HG02970 (cell line): ENCODE data around the gene ZNF689.
"Not testable (repeated sequence)": the region's sequence is repeated elsewhere in the genome, so short reads cannot be mapped to it uniquely, and the experiment has no call there.

Source experiments
- ATAC-seq: cut with Tn5 transposase; IDR thresholded peaks from one replicate; pipeline ENCODE4 v1.9.1; 2021; ENCODE audit warnings: mild to moderate bottlenecking, moderate library complexity, moderate number of reproducible peaks; ENCODE audit not compliant: unreplicated experiment, low FRiP score

Gene ZNF689

DNA sequence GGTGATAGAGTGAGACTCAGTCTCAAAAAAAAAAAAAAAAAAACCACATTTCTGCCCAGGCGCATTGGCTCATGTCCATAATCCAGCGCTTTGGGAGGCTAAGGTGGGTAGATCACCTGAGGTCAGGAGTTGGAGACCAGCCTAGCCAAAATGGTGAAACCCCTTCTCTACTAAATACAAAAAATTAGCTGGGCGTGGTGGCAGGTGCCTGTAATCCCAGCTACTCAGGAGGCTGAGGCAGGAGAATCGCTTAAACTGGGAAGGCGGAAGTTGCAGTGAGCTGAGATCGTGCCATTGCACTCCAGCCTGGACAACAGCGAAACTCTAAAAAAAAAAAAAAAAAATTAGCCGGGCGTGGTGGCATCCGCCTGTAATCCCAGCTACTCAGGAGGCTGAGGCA is 26.9 kb upstream of the ZNF689 start:
- not testable (repeated sequence) for ATAC-seq

DNA sequence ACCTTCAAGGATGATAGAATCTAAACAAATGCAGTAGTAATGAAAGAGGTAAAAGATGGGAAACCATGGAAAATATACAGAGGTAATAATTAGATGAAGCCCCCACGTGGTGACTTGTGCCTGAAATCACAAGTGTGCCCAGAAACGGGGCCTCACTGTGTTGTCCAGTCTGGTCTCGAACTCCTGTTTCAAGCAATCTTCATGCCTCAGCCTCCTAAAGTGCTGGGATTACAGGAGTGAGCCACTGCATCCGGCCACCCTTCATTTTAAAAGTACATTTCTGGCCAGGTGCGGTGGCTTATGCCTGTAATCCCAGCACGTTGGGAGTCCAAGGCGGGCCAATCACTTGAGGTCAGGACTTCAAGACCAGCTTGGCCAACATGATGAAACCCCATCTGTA is 26.4 kb upstream of the ZNF689 start:
- no peak for ATAC-seq

DNA sequence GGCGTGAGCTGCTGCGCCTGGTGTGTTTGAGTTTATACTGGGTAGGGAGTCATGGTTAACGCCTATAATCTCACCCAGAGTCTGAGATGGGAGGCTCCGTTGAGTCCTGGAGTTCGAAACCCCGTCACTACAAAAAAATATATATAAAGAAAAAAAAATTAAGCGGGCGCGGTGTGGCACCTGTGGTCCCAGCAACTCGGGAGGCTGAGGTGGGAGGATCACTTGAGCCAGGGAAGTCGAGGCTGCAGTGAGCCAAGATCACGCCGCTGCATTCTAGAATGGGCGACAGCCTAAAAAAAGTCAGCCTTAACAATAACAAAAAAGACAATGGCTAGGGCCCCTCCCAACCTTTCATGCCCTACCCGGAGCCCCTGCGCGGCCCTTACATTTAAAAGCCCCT is 23.3 kb upstream of the ZNF689 start:
- no peak for ATAC-seq

DNA sequence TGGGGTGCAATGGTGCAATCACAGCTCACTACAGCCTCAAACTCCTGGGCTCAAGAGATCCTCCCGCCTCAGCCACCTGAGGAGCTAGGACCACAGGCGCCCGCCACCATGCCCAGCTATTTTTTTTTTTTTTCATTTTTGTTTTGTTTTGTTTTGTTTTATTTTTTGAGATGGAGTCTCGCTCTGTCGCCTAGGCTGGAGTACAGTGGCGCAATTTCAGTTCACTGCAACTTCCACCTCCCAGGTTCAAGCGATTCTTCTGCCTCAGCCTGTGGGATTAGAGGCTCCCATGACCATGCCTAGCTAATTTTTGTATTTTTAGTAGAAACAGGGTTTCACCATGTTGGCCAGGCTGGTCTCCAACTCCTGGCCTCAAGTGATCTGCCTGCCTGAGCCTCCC is 22.3 kb upstream of the ZNF689 start:
- ATAC-seq: not testable (repeated sequence)

DNA sequence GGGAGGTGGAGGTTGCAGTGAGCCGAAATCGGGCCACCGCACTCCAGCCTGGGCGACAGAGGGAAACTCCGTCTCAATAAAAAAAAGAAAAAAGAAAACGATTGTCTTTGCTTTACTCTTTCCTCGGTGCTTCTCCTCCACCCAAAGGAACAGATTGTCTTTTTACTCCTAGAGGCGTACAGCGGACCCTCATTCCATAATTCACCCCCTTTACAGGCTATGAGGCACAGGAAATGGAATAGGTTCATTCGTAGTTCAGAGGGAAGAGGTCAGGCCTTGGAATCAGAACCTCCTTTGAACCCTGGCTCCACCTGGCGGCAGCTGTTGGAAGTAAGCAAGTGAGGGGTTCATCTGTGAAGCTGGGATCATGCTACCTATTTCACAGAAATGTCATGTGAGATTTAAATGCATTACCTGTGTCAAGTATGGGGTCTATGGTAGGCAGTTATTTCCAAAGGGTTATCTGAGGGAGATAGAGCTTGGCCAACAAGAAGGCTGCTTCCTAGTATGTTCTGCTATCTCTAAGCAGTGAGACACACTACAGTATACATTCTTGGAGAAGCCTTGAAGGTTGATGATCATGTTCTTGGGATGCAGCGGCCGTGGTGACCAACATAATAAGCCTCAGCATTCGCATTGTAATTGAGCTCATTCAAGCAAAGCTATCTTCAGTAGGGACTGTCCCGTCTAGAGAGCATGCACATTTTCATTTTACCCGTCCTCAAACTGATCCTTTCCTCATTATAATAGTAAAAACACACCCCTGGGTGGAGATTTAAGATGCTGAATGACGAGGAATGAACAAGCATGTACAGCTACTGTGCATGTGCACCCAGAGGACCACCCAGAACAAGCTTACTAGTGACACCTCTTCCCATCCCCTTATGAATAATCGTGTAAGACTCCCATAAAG is 18.7 kb upstream of the ZNF689 start:
- ATAC-seq: no peak

DNA sequence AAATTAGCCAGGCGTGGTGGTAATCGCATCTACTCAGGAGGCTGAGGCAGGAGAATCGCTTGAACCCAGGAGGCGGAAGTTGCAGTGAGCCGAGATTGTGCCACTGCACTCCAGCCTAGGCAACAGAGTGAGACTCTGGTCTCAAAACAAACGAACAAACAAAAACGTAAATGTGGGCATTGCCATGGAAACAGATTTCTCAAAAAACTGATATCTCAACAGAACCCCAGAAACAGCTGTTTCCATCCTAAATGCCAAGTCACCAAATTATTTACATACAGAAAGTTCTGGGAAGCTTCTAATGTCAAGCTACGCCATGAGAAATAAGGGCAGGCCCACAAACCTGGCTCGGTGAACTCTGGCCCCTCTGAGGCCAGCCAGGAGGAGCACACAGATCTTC is 16.0 kb upstream of the ZNF689 start:
- ATAC-seq: no peak

DNA sequence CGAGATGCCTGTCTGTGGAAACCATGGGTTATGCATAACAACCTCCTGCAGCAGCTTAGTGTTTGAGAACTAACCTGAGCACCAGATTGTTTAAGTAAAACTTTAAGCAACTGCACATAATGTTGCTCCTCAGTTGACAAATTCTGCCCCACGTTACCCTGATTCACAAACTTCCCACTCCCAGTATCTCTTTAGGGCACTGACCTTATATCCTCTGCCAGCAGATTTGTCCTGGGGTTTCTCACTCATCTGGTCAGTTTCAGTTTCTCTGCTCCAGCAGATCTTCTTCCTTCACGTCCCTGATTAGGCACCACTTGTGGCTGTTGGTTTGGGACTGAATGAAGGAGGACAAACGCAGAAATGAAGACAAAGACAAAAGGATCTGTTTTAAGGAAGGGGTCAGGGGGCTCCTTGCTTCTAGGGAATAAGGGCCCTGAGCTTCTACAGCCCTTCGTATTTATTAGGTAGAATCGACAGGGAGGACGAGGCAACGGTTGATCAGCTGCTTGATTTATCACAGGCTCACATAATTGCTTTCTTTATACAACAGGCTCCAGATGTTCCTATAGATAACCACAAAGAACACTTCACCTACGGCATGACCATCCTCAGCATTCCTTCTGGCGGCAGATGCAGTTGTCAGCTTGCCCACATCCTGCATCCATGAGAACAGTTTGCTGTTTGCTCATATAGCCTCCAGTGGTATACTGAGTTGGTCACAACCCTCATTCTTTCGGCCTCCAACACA is 13.5 kb upstream of the ZNF689 start:
- ATAC-seq: no peak

DNA sequence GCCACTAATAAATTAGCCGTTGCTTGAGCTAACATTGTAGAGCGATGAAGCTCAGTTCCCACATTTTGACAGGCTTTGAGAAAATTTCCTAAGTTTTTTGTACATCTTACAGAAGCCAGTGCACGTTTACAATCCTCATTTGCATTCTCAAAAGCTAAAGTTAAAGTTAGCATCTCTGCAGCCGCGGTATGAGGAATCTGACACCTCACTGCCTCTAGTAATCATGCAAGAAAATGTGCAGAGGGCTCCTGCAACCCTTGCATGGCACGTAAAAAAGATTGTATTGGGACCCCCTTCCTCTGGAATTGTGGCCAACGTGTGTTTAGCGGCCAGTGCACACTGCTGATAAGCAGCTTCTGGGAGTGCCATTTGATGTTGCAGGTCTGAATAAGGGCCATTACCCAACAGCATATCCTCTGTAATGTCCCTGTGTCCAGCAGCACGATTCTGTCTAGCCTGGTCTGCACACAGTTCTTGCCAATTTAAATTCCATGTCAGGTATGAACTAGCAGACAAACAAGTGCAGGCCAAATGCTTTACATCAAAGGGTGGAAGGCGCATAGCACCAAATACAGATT is 12.4 kb upstream of the ZNF689 start:
- ATAC-seq: no peak

DNA sequence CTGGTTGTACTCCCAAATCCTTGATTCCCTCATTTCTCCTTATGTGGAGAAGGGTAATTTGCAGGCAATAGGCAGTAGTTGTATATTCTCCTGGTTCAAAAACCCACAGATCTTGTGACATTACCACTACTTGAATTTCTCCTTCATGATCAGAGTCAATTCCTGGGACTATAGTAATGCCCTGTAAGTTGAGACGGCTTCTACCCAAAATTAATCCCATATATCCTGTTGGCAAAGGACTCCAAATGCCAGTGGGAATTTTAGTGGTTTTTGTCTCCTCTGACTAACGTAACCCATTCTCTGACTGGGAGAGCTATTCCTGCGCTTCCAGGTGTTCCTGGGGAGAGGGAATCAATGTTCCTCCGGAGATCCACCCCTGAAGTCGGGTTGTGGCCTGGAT is 11.6 kb upstream of the ZNF689 start:
- ATAC-seq: no peak

DNA sequence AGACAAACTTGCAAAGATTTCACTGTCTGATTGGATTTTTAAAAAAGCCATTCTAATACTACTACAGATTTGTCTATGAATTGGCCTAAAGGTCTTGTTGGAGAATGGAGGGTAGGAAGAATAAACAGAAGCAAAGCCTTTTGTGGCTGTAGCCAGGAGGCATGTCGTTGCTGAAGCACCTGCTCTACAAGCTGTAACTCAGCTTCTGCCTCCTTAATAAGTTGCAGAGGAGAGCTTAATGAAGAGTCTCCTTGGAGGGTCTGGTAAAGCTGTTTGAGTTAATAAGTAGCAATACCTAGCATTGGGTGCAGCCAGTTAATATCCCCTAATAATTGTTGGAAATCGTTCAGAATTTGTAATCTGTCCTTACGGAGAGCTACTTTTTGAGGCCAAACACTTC is 10.0 kb upstream of the ZNF689 start:
- ATAC-seq: no peak

DNA sequence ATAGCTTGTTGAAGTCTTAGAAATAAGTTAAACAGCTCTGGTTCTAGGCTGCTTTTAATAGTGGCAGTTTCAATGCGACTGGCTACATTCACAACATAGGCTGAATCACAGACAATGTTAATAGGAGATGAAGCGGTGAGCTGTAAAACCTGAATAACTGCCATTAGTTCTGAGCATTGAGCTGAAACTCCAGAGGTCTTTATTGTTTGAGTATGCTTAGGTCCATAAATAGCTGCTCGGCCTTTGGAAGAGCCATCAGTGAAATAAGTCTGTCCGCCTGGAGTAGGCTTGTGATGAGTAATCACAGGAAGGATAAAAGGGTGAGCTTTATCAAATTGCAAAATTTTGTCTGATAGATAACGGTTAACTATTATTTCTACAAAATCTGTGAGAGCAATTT is 9.4 kb upstream of the ZNF689 start:
- no peak for ATAC-seq

DNA sequence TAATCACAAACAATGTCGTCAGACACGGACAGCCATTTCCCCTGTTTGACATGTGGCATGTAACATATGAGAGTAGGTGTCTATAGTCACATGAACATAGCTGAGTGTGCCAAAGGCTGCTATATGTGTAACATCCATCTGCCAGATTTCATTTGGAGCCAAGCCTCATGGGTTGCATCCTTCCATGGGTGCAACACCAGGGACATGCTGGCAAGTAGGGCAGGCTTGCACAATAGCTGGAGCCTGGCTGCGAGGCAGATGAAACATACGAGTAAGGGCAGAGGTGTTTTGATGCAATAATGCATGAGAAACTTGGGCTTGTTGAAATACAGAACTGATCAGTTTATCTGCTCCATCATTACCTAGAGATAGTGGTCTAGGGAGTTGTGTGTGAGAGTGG is 9.0 kb upstream of the ZNF689 start:
- ATAC-seq: no peak

DNA sequence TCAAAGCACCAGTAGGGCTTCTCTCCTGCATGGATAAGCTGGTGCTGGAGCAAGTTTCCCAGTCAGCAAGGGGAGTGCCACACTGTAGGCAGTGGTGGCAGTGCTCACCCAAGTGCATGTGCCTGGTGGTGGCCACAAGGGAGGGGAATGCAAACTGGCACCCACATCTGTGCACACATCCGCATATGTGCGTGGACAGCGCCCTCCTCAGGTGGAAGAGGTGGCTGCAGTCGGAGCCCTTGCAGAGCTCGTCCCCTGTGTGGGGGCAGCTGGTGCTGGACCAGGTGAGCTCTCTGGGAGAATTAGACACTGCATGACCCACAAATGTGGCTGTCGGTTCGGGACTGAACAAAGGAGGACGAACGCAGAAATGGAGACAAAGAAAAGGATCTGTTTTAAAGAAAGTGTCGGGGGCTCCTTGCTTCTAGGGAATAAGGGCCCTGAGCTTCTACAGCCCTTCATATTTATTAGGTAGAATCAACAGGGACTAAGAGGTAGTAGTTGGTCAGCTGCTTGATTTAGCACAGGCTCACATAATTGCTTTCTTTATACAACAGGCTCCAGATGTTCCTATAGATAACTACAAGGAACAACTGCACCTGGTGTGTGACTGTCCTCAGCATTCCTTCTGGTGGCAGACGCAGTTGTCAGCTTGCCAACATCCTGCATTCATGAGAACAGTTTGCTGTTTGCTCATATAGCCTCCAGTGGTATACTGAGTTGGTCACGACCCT is 5.3 kb upstream of the ZNF689 start:
- ATAC-seq: no peak

DNA sequence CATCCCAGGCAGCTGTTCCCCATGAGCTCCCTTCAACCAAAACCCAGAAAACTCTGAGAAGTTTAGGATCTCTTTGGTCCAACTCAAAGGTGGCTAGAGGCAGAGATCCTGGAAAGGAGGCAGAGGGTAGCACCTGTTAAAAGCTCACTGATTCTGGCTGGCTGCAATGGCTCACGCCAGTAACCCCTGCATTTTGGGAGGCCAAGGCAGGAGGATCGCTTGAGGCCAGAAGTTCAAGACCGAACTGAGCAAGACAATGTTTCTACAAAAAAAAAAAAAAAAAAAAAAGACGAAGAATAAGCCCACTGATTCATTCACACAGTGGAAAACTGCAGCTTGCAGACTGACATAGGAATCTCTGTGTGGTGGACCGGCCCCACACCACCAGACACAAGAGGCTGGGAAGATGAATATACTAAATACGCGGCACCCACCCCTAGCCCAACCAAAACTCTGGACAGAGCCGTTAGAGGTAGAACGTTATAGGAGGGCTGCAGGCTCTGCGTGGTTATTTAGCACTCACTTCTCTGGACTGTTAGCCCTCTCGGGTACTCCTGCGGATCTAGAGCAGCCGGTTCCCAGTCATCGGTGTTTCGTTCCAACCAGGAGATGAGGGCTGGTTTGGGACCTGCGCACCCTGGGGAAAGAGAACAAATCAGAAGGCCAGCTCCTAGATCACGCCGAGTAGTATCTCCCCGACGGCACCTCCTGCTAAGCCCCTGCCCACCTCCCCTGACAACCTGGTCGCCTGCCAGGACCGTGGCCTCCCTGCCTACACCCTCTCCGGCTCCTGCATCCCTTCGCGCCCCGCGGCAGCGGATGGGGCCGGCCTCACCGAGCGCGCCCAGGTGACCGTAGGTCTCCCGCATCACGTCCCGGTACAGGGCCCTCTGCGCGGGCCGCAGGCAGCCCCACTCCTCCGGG is 925 bp downstream of the ZNF689 start:
- no peak for ATAC-seq

DNA sequence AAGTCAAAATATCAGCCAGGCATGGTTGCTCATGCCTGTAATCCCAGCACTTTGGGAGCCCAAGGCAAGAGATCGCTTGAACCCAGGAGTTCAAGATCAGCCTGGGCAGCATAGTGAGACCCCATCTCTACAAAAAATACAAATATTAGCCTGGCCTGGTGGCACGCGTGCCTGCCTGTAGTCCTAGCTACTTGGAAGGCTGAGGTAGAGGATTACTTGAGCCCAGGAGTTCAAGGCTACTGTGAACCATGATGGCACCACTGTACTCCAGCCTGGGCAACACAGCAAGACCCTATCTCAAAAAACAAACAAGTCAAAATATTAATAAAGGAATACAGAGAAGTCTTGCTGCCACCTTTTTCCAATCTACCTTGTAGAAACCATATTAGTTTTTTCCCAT is 4.2 kb downstream of the ZNF689 start:
- ATAC-seq: no peak

DNA sequence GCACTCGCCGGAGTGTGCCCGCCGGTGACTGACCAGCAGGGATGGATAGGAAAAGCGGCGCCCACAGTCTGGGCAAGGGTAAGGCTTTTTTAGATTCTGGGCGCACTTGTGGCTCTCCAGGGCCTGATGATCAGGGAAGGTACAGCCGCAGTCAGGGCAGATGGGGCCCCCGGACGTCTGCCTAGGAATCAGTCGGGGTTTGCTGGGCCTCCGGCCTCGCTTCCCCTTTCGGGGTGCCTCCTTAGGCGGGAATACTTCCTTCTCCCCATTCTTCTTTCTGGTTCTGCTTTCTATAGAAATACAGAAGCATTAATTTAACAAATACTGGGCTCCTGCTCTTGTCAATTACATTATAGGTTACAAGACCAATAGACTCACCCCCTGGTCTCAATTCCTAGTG is 5.0 kb downstream of the ZNF689 start:
- no peak for ATAC-seq

DNA sequence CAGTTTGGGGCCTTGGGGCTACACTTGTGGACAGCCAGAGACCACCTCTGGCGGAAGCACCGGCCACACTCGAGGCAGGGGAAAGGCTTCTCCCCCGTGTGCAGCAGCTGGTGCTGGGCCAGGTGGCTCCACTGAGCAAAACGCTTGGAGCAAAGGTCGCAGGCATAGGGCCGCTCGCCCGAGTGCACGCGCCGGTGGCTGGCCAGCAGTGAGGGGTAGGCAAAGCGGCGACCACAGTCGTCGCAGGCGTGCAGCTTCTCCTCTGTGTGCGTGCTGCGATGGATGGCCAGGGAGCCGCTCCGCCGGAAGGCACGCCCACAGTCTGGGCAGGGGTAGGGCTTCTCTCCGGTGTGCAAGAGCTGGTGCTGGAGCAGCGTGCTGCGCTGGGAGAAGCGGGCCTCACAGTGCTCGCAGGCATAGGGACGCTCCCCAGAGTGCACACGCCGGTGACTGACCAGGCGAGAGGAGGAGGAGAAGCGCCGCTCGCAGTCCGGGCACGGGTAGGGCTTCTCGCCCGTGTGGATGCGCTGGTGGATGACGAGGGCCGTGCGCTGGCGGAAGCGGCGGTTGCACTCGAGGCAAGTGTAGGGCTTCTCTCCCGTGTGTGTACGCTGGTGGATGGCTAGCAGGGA is 5.8 kb downstream of the ZNF689 start:
- no peak for ATAC-seq

DNA sequence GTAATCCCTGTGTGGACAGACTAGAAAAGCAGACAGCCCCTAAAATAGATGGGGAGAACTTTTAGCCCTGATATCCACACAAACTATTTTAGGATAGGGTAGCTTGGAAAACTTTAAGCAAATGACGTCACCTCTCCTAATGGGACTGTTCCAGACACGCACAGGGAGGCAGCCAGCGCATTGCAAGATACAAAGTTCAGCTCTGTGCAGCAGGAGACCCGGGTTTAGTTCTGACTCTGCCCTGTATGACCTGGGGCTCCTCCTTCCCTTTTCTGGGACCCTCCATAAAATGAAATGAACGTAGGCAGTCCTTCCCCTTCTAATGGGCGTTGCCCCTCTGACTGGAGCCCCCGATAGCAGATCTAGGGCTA is 6.3 kb downstream of the ZNF689 start:
- ATAC-seq: no peak

DNA sequence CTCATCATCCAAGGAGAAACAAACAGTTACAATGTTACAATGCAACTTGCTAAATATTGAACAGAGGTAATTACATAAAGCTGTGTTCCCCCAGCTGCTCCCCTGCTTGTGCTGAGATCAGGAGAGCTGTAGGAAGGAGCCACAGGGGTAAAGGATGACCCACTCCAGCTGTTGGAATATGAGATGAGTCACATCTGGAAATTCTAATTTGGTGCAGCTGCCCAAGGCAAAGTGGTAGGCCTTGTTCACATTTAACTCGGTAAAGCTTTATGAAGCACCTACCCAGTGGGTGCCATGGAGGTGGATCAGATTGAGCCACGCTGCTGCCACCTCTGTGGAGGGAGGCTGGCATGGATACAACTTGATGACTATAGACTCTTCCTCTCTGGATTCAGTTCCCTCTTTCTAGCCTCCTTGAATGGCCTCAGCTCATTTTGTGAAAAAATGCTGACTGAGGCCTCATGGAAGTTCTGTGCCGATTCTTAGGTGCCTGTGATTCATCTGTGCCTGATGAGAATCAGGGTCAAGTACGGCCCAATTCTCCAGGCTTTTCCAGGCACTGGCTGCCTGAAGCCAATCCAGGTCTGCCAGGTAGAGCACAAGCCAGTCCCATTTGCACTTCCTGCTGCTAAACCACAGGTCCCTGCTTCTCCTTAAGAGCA is 7.4 kb downstream of the ZNF689 start:
- no peak for ATAC-seq
